NCI-H1092 (cell line): ENCODE data around the gene HNF1B.
"Not testable (repeated sequence)": the region's sequence is repeated elsewhere in the genome, so short reads cannot be mapped to it uniquely, and the experiment has no call there.

Experiments
- DNase-seq: peaks from one replicate; lab custom pipeline; 2025; lab: John Stamatoyannopoulos, UW

Gene HNF1B, protein sequence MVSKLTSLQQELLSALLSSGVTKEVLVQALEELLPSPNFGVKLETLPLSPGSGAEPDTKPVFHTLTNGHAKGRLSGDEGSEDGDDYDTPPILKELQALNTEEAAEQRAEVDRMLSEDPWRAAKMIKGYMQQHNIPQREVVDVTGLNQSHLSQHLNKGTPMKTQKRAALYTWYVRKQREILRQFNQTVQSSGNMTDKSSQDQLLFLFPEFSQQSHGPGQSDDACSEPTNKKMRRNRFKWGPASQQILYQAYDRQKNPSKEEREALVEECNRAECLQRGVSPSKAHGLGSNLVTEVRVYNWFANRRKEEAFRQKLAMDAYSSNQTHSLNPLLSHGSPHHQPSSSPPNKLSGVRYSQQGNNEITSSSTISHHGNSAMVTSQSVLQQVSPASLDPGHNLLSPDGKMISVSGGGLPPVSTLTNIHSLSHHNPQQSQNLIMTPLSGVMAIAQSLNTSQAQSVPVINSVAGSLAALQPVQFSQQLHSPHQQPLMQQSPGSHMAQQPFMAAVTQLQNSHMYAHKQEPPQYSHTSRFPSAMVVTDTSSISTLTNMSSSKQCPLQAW

DNA sequence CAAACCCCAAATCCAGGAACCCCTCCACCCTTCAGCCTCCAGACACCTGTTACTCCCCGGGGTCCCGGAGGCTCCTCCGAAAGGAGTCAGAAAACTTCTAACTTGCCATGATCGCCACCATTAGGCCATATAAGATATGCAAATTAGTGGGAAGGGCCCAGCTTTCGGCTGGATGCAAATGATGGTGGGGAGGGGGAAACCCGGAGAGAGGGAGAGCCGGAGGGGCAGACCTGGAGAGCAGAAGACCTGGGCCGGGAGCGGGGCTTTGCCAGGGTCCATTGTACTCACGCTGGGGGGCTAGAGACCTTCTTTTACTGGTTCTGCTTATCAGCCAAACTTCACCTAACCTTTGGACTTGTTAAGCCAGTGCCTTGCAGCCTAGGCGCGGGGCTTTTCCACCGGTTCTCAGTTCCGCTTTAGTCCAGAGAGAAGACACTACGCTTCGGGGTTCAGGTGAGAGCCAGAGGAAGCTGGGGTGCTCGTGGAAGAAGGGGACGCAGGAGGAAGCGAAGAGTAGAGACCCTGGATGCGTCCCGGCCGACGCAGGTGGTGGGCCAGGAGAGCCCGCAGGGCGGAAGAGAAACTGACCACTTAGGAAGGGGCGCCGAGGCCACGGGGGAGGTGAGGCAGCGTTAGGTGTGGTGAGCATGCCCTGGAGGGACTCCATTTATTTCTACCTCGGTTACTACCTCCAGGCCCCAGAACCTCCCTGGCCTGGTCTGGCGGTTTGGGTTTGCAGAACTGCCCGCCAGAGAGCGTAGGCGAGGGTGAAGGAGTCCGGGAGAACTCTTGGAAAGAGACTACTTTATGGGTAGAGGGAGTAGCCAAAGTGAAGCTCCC, at the start of gene HNF1B:
Gene HNF1B, minus strand, starts transcription at position 99 of the 840 bp plus-strand sequence. CDS start 175 bp downstream, outside the sequence.
- DNase-seq = no peak

DNA sequence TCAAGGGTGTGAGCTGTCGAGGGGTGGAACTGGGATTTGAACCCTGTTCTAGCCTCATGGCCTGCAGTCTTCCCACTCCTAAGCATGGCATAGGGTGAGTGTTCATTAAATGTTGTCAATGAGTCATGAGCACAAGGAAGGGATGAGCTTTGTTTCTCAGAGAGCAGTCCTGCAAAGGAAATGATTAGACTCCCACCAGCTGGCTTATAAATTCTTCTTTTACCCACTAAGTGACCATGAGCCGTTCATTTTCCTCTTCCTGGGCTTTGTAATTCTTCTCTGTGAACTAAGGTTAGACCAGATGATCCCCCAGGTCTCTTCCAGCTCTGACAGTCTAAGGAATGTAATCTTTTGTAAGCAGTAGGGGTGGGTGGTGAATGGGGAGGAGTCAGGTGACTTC, 47.9 kb upstream of the HNF1B start:
- no peak for DNase-seq

DNA sequence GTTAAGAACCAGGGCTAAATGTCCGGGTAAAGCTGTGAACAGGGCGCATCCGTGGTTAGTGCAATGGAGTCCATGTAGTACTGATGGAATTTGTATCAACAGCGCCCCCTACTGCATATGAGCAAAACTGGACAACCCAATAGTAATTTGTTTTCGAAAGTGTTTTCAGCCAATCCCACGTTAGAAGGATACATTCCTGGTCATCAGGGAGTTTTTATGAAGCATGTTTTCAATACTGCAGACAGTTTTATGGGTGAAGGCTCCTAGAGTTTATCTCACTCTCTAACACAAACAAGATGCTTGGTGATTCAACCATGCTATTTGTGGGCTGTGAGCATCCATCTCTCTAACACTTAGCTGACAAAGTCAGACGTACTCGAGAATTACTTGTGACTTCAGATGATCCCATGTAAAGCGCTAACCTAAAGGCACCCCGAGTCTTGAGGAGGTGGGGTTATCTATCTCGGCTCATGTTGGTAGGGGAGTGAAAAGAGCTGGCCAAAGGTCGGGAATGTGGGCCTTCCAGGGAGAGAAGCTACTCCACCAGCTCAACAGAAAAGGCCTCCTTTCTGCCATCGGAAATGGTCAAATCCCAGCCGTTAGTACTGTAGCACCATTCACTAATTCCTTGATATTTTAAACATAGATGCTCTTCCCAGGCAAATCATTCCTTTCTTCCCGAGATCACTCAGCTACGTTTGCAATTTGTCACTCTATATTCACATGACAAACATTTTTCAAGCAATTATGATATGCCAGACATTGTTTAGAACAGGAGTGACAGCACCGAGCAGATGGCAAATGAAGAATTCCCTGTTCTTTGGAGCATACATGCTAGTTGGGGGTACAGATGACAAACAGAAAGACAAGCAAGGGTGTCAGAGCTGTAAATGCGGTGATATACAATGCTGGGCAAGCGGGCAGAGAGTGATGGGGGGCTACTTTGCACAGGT, 46.9 kb upstream of the HNF1B start:
- DNase-seq = no peak

DNA sequence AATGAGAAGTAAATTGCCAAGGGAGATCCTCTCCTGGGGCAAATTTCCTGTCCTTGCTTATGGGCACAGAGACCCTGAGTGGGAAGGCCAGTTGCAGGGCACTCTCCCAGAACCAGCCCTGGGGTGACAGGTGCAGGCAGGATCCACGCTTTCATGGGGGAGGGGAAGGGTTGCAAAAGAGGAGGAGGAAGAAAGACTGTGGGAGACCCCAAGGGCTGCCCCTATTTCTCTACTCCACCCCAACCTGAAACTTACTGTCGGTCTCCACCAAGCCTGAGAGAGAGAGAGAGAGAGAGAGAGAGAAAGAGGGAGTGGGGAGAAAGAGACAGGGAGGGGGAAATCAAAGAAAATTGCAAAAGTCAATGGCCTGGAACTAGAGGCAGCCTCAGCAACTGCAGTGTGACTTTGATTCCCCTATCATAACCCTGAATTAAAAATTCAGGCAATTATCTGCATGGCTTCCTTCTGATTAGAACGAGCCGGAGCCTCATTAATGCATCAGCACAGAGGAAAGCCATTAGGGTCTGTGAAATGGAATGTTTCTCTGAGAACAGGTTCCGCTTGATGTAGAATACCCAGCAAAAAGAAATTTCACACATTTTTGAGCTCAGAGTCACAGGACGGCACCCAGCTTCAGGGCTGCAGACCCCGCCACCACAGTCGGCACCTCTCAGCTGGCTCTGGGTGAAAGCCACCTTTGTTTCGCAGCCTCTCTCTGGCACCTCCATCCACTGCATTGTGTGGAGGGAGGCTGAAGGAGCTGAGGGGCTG, 45.1 kb upstream of the HNF1B start:
- no peak for DNase-seq

DNA sequence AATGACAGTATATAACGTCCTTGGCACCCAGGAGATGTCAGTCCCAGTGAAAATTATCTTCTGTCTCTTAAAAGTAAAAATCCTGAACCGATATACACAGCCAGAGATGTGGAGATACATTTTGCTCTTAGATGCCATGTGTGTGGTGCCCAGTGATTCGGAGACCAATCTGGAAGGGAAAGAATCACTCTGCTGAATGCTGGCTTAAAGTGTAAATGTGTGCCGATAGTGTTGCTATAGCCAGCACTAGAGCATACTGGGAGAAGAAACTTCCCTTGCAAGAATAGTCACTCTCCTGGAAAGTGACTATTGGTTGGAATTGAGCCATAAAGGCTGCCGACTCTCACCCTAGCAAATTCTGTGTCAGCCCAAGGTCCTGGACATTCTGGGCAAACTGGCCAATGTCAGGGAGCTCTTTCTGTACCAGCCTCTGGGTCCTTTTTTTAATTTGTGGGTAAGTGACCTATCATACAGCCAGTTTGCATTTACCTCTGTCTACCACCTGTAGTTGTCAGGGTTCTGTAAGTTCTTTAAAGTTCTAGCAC, 44.2 kb upstream of the HNF1B start:
- no peak for DNase-seq

DNA sequence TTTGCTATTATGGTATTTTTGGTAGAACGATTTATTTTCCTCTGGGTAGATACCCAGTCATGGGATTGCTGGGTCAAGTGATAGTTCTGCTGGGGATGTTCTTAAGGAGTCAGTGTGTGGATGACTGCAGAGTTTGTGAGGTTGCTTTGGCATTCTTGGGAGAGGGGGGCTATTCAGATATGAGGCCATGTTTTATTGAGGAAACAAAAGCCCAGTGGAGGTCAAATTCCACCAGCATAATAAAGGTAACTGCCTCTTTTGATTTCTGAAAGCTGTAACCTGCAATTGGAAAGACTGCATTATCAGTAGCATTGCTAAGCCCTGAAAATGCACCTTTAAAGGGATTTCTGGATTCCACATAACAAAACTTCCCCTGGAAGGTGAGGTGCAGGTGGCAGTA, 43.7 kb upstream of the HNF1B start:
- no peak for DNase-seq

DNA sequence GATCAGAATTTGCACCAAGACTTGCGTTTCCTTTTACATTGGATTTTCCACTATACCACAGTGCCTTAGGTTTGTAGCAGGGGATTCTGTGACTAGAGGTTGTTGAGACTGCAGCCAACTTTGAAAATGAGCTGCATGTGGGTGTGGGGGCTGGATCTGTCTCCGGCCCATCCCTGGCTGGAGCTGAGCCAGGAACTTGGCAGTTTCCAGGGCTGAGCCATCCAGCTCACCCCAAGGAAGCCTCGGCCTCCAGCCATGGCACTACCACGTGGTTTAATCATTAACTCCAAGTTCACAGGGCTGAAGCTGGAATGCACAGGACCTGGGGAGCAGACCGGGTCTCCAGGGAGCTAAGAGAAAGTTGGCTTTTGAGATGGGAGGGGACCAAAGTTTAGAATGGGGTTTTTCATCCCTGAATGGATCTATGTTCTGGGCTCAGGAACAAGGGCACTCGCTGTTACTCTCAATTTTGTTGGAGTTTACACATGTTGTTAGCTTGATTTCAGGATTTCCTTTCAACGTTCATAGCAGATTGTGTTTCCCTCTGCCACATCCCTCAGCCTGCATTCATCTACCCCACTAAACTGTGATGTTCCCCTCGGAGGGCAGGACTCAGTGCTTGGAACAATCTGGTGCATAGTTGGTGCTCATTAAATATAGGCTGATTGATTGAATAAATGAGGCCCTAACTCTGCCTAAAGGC, 42.3 kb upstream of the HNF1B start:
- DNase-seq = no peak

DNA sequence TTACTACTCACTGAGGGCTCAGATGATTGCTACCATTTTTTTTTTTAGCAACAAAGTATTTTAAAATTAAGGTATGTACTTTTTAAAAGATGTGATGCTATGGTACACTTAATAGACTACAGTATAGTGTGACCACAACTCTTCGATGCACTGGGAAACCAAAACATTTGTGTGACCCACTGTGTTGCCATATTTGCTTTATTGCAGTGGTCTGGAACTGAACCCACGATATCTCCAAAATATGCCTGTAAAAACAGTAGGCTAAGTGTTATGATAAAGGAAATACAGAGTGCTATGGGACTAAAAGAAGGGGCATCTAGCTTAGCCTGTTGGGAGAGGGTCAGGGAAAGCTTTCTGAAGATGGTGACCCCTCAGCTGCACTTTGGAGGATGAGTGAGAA, 41.6 kb upstream of the HNF1B start:
- no peak for DNase-seq

DNA sequence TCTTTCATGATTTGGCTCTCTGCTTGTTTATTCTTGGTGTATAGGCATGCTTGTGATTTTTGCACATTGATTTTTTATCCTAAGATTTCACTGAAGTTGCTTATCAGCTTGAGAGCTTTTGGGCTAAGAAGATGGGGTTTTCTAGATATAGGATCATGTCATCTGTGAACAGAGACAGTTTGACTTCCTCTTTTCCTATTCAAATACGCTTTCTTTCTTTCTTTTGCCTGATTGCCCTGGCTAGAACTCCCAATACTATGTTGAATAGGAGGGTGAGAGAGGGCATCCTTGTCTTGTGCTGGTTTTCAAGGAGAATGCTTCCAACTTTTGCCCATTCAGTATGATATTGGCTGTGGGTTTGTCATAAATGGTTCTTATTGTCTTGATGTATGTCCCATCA, 37.6 kb upstream of the HNF1B start:
- not testable (repeated sequence) for DNase-seq

DNA sequence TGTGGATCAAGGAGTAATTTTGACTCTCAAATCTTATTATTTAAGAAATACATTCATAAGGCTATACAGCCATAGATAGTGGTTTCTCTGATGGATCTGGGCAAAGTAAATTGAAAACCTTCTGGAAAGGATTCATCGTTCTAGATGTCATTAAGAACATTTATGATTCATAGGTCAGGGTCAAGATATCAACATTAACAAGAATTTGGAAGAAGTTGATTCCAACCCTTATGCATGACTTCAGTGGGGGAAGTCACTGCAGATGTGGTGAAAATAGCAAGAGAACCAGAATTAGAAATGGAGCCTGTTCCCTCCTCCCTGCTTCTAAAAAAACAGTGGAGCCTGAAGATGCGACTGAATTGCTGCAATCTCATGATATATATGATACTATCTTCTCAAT, 36.6 kb upstream of the HNF1B start:
- no peak for DNase-seq

DNA sequence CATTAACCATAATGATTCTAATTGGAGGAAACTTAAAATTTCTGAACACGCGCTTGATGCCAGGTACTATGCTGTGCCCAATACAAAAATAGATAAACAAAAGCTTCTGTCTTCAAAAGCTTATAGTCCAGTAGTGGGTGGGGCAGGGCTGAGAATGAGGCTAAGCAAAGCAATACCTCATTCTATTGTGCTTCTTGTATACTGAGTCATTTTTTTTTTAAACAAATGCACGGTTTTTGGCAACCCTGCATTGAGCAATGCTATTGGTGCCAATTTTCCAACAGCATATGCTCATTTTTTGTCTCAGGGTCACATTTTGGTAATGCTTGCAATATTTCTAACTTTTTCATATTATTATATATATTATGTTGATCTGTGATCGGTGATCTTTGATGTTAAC, 34.7 kb upstream of the HNF1B start:
- DNase-seq = no peak

DNA sequence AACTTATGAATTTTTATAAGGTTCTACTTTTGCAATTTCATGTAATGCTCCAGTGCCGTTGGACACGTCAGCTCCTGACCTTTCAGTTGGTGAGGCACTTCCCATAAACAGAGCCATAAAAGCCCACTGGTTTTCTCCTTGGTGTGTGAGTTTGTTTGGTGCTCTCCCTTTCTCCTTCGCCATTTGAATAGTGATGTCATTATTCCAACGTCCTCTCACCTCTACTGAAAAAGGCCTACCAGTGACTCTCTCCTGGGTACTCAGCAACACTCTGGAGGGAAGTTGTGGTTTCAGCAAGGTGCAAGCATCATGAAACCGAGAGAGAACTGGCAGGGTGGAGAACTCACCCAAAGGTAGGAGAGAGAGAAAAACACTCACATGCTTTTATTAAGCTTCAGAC, 29.6 kb upstream of the HNF1B start:
- DNase-seq = no peak

DNA sequence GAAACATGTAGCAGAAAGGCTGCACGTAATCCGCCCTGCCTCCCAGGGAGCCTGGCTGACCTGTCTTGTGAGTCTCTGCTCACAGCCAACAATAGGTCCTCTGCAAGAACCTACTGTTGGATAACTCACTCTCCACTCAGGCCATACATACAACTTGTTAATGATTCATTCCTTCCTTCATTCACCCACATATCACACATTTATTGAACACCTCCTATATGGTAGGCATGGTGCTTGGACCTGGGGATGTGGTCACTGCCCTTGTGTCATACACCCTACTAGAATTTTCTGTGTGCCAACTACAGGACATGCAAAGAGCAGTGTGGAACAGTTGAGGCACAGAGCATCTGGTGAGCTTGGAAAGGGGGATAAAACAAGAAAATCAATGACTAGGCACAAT, 28.1 kb upstream of the HNF1B start:
- no peak for DNase-seq

DNA sequence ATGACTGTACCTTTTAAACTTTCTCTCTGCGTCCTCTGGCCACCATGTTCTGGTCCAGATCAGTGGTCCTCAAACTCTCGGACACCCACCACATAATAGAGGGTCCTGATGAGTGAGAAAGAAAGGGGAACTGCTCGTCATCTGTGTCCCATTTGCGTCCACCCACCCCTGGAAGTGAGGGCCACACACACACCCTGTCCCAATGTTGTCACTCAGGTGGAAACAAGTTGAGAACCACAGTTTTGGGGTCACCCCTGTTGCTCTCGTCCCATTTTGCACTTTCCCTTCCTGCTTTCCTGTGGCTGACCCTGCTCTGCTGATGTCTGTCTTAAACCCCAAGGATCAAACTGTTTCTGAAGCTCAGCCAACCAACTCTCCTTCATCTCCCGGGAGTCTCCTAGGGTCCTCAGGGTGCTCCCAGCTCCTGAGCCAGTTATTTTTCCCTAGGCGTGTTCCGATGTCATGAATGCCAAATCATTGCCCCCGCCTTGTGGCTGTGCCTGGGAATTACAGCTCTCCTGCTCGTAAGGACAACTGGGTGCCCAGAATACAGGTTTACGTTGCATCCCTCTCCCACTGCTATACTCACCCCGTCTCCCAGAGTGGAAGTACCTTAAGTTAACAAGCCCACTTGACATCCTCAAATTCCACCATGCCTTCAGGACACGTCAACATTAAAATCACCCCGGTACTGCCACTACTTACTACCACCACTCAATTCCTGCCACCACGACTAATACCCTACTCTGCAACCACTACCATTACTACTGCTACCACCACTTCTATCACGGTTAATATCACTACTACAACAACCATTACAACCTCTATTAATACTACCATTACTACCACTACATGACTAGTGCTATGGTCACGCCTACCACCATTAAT, 26.0 kb upstream of the HNF1B start:
- no peak for DNase-seq

DNA sequence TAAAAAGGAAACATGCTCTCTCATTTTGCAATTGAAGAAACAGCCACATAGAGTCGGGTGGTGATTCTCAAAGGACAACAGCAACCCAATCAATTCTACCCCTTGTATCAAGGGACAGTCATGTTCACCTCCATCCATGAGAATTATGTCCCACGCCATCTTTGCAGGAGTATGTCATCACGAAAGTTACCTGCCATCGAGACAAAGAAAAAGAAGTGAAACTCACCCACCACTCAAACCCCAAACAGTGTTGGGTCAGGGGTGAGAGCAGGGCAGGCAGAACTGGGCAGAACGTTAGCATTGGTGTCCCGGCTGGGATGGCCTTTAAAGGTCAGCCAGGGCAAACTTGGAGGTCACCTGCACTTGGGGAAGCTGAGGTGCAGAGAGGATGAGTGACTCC, 24.2 kb upstream of the HNF1B start:
- no peak for DNase-seq

DNA sequence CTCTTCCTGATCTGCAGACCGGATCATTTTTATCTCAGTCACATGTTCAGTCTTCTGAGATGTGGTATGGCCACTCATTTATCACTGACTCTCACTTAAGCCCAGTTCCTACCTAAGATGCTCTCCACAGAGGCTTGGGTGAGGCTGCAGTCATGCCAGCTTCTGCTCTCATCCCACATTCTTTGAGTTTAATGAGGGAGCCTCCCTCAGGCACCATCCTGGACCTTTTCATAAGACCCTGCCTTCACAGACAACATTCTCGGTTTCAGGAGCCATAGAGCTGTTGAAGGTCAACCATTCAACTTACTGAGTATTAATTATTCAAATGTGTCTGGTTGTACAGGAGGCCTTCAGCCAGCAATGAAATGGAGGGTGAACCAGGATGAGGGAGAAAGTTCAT, 23.6 kb upstream of the HNF1B start:
- no peak for DNase-seq

DNA sequence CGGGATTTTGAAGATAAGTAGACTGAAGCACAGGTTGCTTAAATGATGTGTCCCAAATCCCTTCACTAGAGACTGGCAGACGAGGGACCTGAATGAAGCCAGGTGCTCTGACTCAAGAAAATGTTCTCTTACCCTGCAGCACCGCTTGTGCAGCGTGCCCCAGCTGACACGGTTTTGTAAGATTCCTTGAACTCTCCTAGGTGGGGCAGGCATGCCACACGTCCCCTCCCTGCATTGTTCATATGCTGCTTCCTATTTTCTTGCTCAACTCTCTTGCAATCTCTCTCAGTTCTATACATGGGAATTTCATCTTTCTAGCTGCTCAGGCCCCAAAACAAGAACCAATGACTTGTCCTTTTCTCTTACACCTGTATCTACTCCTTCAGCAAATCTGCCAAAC, 22.1 kb upstream of the HNF1B start:
- no peak for DNase-seq

DNA sequence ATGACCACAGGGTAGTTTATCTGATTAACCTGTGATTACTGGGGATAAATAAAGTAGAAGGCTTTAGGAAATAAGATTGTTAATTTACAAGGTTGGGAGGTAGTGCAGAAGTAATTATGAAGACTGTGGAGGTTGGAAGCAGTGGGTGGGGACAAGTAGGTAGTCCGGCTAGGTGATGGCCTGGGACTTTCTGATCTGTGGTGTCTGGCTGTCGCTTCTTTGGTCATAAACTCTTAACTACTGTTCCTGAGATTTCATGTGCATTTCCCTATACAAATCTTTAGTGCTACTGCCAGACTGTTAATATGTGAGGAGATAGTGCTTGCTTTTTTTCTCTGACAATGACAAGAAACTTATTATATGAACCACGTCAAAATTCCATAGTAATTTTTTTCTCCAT, 19.5 kb upstream of the HNF1B start:
- no peak for DNase-seq

DNA sequence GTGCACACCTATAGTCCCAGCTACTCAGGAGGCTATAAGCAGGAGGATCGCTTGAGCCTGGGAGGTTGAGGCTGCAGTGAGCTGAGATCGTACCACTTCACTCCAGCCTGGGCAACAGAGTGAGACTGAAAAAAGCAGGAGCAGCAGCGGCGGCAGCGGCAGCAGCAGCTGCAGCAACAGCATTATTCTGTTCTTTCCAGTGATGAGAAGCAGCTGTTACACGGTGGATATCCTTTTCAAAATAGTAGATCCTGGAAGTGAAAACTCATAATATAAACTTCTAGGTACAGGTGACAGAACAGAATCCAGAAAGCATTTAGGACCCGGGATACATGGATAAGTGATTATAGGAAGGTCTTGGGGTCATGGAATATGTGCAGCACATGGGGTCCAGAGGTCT, 17.8 kb upstream of the HNF1B start:
- DNase-seq = no peak
